NCI-H748 treated with DMSO at 0.1 percent for 48 hours (cell line): ENCODE results near the gene ACOT7.
"Not testable (repeated sequence)": the region's sequence is repeated elsewhere in the genome, so short reads cannot be mapped to it uniquely, and the experiment has no call there.

Experiments used
- DNase-seq: peaks from one replicate; lab custom pipeline; 2025; lab: John Stamatoyannopoulos, UW

Gene ACOT7

GRCh38 chr1:6393400-6394187 is at the start of gene ACOT7:
Gene ACOT7, minus strand, starts transcription at chr1:6393767. Its CDS starts 368 bp downstream, at chr1:6393399.
- DNase-seq = peak; percentile 58

- no peak for DNase-seq
Observed at GRCh38 chr1:6441586-6441985, 48.0 kb upstream of the ACOT7 start.

GRCh38 chr1:6440198-6441126 is 46.9 kb upstream of the ACOT7 start:
- DNase-seq = peak; percentile 21

- DNase-seq = peak; percentile 53
Observed at GRCh38 chr1:6438047-6438525, 44.5 kb upstream of the ACOT7 start.

- not testable (repeated sequence) for DNase-seq
Observed at GRCh38 chr1:6437012-6437700, 43.6 kb upstream of the ACOT7 start.

GRCh38 chr1:6436277-6436676 is 42.7 kb upstream of the ACOT7 start:
- not testable (repeated sequence) for DNase-seq

GRCh38 chr1:6435547-6435946 is 42.0 kb upstream of the ACOT7 start:
- DNase-seq = no peak

GRCh38 chr1:6435129-6435528 is 41.6 kb upstream of the ACOT7 start:
- no peak for DNase-seq

GRCh38 chr1:6434186-6434585 is 40.6 kb upstream of the ACOT7 start:
- DNase-seq = no peak

- DNase-seq = not testable (repeated sequence)
Observed at GRCh38 chr1:6431645-6432579, 38.3 kb upstream of the ACOT7 start.

GRCh38 chr1:6429660-6430411 is 36.3 kb upstream of the ACOT7 start:
- not testable (repeated sequence) for DNase-seq

GRCh38 chr1:6428453-6428852 is 34.9 kb upstream of the ACOT7 start:
- not testable (repeated sequence) for DNase-seq

GRCh38 chr1:6427441-6428390 is 34.1 kb upstream of the ACOT7 start:
- DNase-seq = no peak

- DNase-seq = no peak
Observed at GRCh38 chr1:6426972-6427350, 33.4 kb upstream of the ACOT7 start.

- DNase-seq = no peak
Observed at GRCh38 chr1:6426277-6426971, 32.9 kb upstream of the ACOT7 start.

- no peak for DNase-seq
Observed at GRCh38 chr1:6425658-6426057, 32.1 kb upstream of the ACOT7 start.

- DNase-seq = no peak
Observed at GRCh38 chr1:6424619-6425593, 31.3 kb upstream of the ACOT7 start, which contains the start of gene ESPN. Gene ESPN, plus strand, starts transcription at chr1:6424776. Its CDS starts 180 bp downstream, at chr1:6424956.
